GM23248 (cell line): ENCODE measurements around the gene PID1.

ENCODE experiments used
- EZH2 ChIP-seq: fragments of 200-600 bp; sonication (generic); IDR thresholded peaks from 2 replicates; pipeline ENCODE4 v1.6.1; 2018; ENCODE audit warnings: antibody characterized with exemption, mild to moderate bottlenecking; ENCODE audit not compliant: insufficient read depth, poor library complexity, severe bottlenecking
- EZH2phosphoT487 ChIP-seq: fragments of 200-600 bp; sonication (generic); IDR thresholded peaks from 2 replicates; pipeline ENCODE4 v1.6.1; 2018; ENCODE audit warnings: antibody characterized with exemption, moderate library complexity, mild to moderate bottlenecking, low read depth; ENCODE audit not compliant: insufficient read depth

- TF ChIP-seq EZH2phosphoT487, result no peak
- no peak for TF ChIP-seq EZH2
Observed at GRCh38 chr2:229220254-229220653, 50.8 kb downstream of the PID1 start.
